Neural cell (in vitro differentiated cells): ENCODE measurements around the gene MN1. TPM values are rescaled to one million over a fixed set of nuclear protein-coding genes. Genes with fewer than 3 reads are reported as not detected.
A peak's percentile ranks its signal among the peaks of the same experiment; 100 is the strongest.

ENCODE experiments used
- H2AFZ ChIP-seq: fragments of 200-600, 300-800 bp; sonication (generic), shearing (Covaris generic); 2 replicates; pipeline ENCODE4 v1.6.0; 2014; ENCODE audit warnings: low read depth, mild to moderate bottlenecking, antibody characterized with exemption, low read length, moderate library complexity
- H3F3A ChIP-seq: fragments of 200-600 bp; shearing (Covaris generic); 2 replicates; pipeline ENCODE4 v1.6.1; 2016; ENCODE audit warnings: mild to moderate bottlenecking, moderate library complexity, mixed read lengths, antibody characterized with exemption, low read length; ENCODE audit not compliant: insufficient read depth, poor library complexity, severe bottlenecking
- H3K27ac ChIP-seq: fragments of 200-600, 300-800 bp; sonication (generic), shearing (Covaris generic); 2 replicates; pipeline ENCODE4 v1.5.1; 2014; ENCODE audit warnings: mild to moderate bottlenecking, low read length, moderate library complexity
- H3K27me3 ChIP-seq: fragments of 300-800, 200-600 bp; sonication (generic), shearing (Covaris generic); 2 replicates; pipeline ENCODE4 v1.6.0; 2014; ENCODE audit warnings: mild to moderate bottlenecking, low read depth, low read length, moderate library complexity; ENCODE audit not compliant: insufficient read depth
- H3K36me3 ChIP-seq: fragments of 300-800, 200-600 bp; sonication (generic), shearing (Covaris generic); 2 replicates; pipeline ENCODE4 v1.5.1; 2014; ENCODE audit warnings: mild to moderate bottlenecking, antibody characterized with exemption, low read length, moderate library complexity; ENCODE audit not compliant: insufficient read depth
- H3K4me2 ChIP-seq: fragments of 300-800, 200-600 bp; sonication (generic), shearing (Covaris generic); 2 replicates; pipeline ENCODE4 v1.6.0; 2014; ENCODE audit warnings: mild to moderate bottlenecking, low read length
- H3K4me3 ChIP-seq: fragments of 300-800, 200-600 bp; sonication (generic), shearing (Covaris generic); 2 replicates; pipeline ENCODE4 v1.5.1; 2014; ENCODE audit warnings: mild to moderate bottlenecking, low read length, moderate library complexity
- H3K79me2 ChIP-seq: fragments of 200-600 bp; shearing (Covaris generic); replicated peaks from 2 replicates; pipeline ENCODE4 v1.6.0; 2014; ENCODE audit warnings: mild to moderate bottlenecking, low read length, moderate library complexity; ENCODE audit not compliant: insufficient read depth
- H3K9ac ChIP-seq: fragments of 300-800, 200-600 bp; sonication (generic), shearing (Covaris generic); 2 replicates; pipeline ENCODE4 v1.6.1; 2016; ENCODE audit warnings: mild to moderate bottlenecking, low read length, mixed read lengths
- H3K9me2 ChIP-seq: fragments of 200-600 bp; shearing (Covaris generic); 2 replicates; pipeline ENCODE4 v1.6.1; 2016; ENCODE audit warnings: mild to moderate bottlenecking, low read length, mixed read lengths; ENCODE audit not compliant: insufficient read depth
- H3K9me3 ChIP-seq: fragments of 200-600, 300-800 bp; sonication (generic), shearing (Covaris generic); 2 replicates; pipeline ENCODE4 v1.6.1; 2016; ENCODE audit warnings: mild to moderate bottlenecking, mixed run types, low read length, moderate library complexity, mixed read lengths
- H4K20me1 ChIP-seq: fragments of 200-600 bp; shearing (Covaris generic); 2 replicates; pipeline ENCODE4 v1.6.1; 2016; ENCODE audit warnings: mild to moderate bottlenecking, mixed run types; ENCODE audit not compliant: insufficient read depth
- CTCF ChIP-seq: fragments of 450-650 bp; IDR thresholded peaks from 2 replicates; pipeline ENCODE4 v1.5.1; 2014; ENCODE audit warnings: antibody characterized with exemption, mild to moderate bottlenecking, moderate library complexity; ENCODE audit not compliant: poor library complexity, severe bottlenecking
- EP300 ChIP-seq: fragments of 450-650 bp; conservative IDR thresholded peaks from 2 replicates; pipeline ENCODE4 v1.6.1; 2014; ENCODE audit warnings: antibody characterized with exemption, mild to moderate bottlenecking, moderate library complexity; ENCODE audit not compliant: poor library complexity, severe bottlenecking
- EZH2 ChIP-seq: fragments of 200-600, 300-800 bp; shearing (Covaris generic), sonication (generic); IDR thresholded peaks from 2 replicates; pipeline ENCODE4 v1.6.1; 2014; ENCODE audit warnings: antibody characterized with exemption, low read length, borderline replicate concordance, mild to moderate bottlenecking; ENCODE audit not compliant: insufficient read depth, poor library complexity, severe bottlenecking
- MXI1 ChIP-seq: fragments of 450-650 bp; conservative IDR thresholded peaks from 2 replicates; pipeline ENCODE4 v1.6.1; 2014; ENCODE audit warnings: antibody characterized with exemption, mild to moderate bottlenecking; ENCODE audit not compliant: poor library complexity, severe bottlenecking
- POLR2AphosphoS5 ChIP-seq: IDR thresholded peaks from 2 replicates; pipeline ENCODE4 v1.6.1; 2012
- RAD21 ChIP-seq: fragments of 450-650 bp; conservative IDR thresholded peaks from 2 replicates; pipeline ENCODE4 v1.6.1; 2014; ENCODE audit warnings: antibody characterized with exemption, mild to moderate bottlenecking, moderate library complexity
- REST ChIP-seq: IDR thresholded peaks from 2 replicates; pipeline ENCODE4 v1.6.1; 2012; ENCODE audit warnings: borderline replicate concordance
- SMC3 ChIP-seq: fragments of 450-650 bp; conservative IDR thresholded peaks from 2 replicates; pipeline ENCODE4 v1.6.1; 2014; ENCODE audit warnings: antibody characterized with exemption, mild to moderate bottlenecking, moderate library complexity; ENCODE audit not compliant: poor library complexity
- TAF1 ChIP-seq: IDR thresholded peaks from 2 replicates; pipeline ENCODE4 v1.6.1; 2012; ENCODE audit warnings: low read depth
- polyA plus RNA-seq: library from polyadenylated mRNA; depleted of rRNA; stranded (reverse); fragments of >200 nt; gene quantifications from 2 replicates; pipeline ENCODE4 v1.2.3, GENCODE V29; 2014

MN1 gene
- polyA plus RNA-seq, 1 donor from 2014 or later: 7.3 TPM

DNA sequence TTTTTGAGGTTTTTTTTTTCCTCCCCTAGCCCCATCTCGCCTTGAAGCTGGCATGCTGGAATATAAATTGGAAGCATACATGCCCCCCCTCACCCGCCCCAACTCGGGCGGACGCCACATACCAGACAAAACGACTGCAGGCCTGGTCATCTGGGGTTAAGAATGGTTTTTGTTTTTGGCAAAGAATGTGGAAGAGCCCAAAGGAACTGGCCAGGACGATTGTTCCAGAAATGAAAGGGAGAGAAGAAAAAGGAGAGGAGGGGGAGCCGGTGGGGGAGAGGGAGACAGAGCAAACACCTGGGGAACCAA lies 25.0 kb downstream of the MN1 start:
- peak overlapping the region; percentile 43 for H3K4me3 ChIP-seq
- H3K79me2 ChIP-seq: peaks cover 51% of the 10 kb centered on the region
- H3K4me2 ChIP-seq: no peak overlapping the region
- H3K36me3 ChIP-seq: no peaks in the 10 kb centered on the region
- TF ChIP-seq RAD21: no peak
- TF ChIP-seq POLR2AphosphoS5: no peak
- H3K27ac ChIP-seq: no peak overlapping the region
- H3K9me2 ChIP-seq: no peaks in the 10 kb centered on the region
- no peaks in the 10 kb centered on the region for H3K27me3 ChIP-seq
- peaks cover 3% of the 10 kb centered on the region for H4K20me1 ChIP-seq
- H2AFZ ChIP-seq: no peak overlapping the region
- H3K9me3 ChIP-seq: no peaks in the 10 kb centered on the region
- H3F3A ChIP-seq: no peaks in the 10 kb centered on the region
- H3K9ac ChIP-seq: peak overlapping the region; percentile 27

GRCh38 chr22:27775758-27776649 lies 25.6 kb downstream of the MN1 start:
- H4K20me1 ChIP-seq: peaks cover 3% of the 10 kb centered on the region

More at GRCh38 chr22:27775758-27776649, 25.6 kb downstream of the MN1 start:
- Histone ChIP-seq H3K27me3 (no peaks in the 10 kb centered on the region), H2AFZ (no peak overlapping the region), H3F3A (no peaks in the 10 kb centered on the region), H3K79me2 (peaks cover 49% of the 10 kb centered on the region), H3K9me3 (no peaks in the 10 kb centered on the region), H3K9me2 (no peaks in the 10 kb centered on the region), H3K27ac (no peak overlapping the region), H3K4me3 (peak overlapping the region; percentile 43), H3K9ac (peak overlapping the region; percentile 27), H3K36me3 (no peaks in the 10 kb centered on the region), H3K4me2 (peak overlapping the region; percentile 4)
- no peak for TF ChIP-seq POLR2AphosphoS5
- no peak for TF ChIP-seq SMC3
- no peak for TF ChIP-seq REST
- no peak for TF ChIP-seq RAD21
- no peak for TF ChIP-seq TAF1
- TF ChIP-seq MXI1: no peak
- TF ChIP-seq CTCF: no peak
- no peak for TF ChIP-seq EZH2
- TF ChIP-seq EP300: no peak
